HepG2 (cell line): ENCODE measurements around the gene FN1. TPM values are rescaled to one million over a fixed set of nuclear protein-coding genes. Genes with fewer than 3 reads are reported as not detected.

ENCODE experiments used
- FOXA3 ChIP-seq: IDR thresholded peaks from 2 replicates; pipeline ENCODE4 v1.6.1; 2016; ENCODE audit warnings: missing genetic modification reagents, missing compliant biosample characterization
- FUBP1 ChIP-seq: sonication (generic); formaldehyde crosslinking; IDR thresholded peaks from 2 replicates; pipeline ENCODE4 v1.5.1; 2020; ENCODE audit warnings: missing genetic modification reagents, mild to moderate bottlenecking, borderline replicate concordance
- KMT2A ChIP-seq: sonication (generic); formaldehyde crosslinking; IDR thresholded peaks from 2 replicates; pipeline ENCODE4 v1.4.0; 2020; ENCODE audit warnings: missing genetic modification reagents
- NKX3-1 ChIP-seq: sonication (generic); formaldehyde crosslinking; IDR thresholded peaks from 2 replicates; pipeline ENCODE4 v1.5.0; 2020; ENCODE audit warnings: missing genetic modification reagents
- PAF1 ChIP-seq: IDR thresholded peaks from 2 replicates; pipeline ENCODE4 v1.6.1; 2016; ENCODE audit warnings: missing genetic modification reagents, missing compliant biosample characterization
- PAX8 ChIP-seq: sonication (generic); formaldehyde crosslinking; IDR thresholded peaks from 2 replicates; pipeline ENCODE4 v1.8.0; 2022; ENCODE audit warnings: mild to moderate bottlenecking, missing genetic modification reagents, borderline replicate concordance
- POLR2AphosphoS5 ChIP-seq: IDR thresholded peaks from 2 replicates; pipeline ENCODE4 v1.6.1; 2012; ENCODE audit warnings: low read depth, low read length
- POLR2G ChIP-seq: fragments of 200-400 bp; formaldehyde crosslinking; IDR thresholded peaks from 2 replicates; pipeline ENCODE4 v1.6.1; 2018; ENCODE audit warnings: mild to moderate bottlenecking, low read depth, low read length, moderate library complexity
- RBM39 ChIP-seq: fragments of 200-400 bp; formaldehyde crosslinking; IDR thresholded peaks from one replicate; pipeline ENCODE4 v1.6.1; 2018; ENCODE audit warnings: antibody characterized with exemption, mild to moderate bottlenecking, low read depth, low read length; ENCODE audit not compliant: poor library complexity, severe bottlenecking
- SMARCE1 ChIP-seq: fragments of 450-650 bp; IDR thresholded peaks from 2 replicates; pipeline ENCODE4 v1.6.1; 2017; ENCODE audit warnings: borderline replicate concordance
- TBL1XR1 ChIP-seq: fragments of 150-350 bp; IDR thresholded peaks from 2 replicates; pipeline ENCODE4 v1.6.1; 2014; ENCODE audit warnings: borderline replicate concordance, low read length; ENCODE audit not compliant: partially characterized antibody
- ZBTB4 ChIP-seq: sonication (generic); formaldehyde crosslinking; IDR thresholded peaks from 2 replicates; pipeline ENCODE4 v1.4.0; 2020; ENCODE audit warnings: missing genetic modification reagents, mild to moderate bottlenecking, borderline replicate concordance
- ZNF362 ChIP-seq: sonication (generic); formaldehyde crosslinking; IDR thresholded peaks from 2 replicates; pipeline ENCODE4 v1.4.0; 2020; ENCODE audit warnings: missing genetic modification reagents, mild to moderate bottlenecking, borderline replicate concordance
- ZNF652 ChIP-seq: IDR thresholded peaks from 2 replicates; pipeline ENCODE4 v1.6.1; 2016; ENCODE audit warnings: low read depth, borderline replicate concordance
- ZNF674 ChIP-seq: sonication (generic); formaldehyde crosslinking; IDR thresholded peaks from 2 replicates; pipeline ENCODE4 v1.5.0; 2020; ENCODE audit warnings: low read depth, mild to moderate bottlenecking, missing genetic modification reagents
- ZNF768 ChIP-seq: sonication (generic); formaldehyde crosslinking; IDR thresholded peaks from 2 replicates; pipeline ENCODE4 v1.4.0; 2020; ENCODE audit warnings: missing genetic modification reagents
- ZSCAN20 ChIP-seq: sonication (generic); formaldehyde crosslinking; IDR thresholded peaks from 2 replicates; pipeline ENCODE4 v1.4.0; 2020; ENCODE audit warnings: missing genetic modification reagents, mild to moderate bottlenecking, borderline replicate concordance
- ZSCAN22 ChIP-seq: sonication (generic); formaldehyde crosslinking; IDR thresholded peaks from 2 replicates; pipeline ENCODE4 v1.4.0; 2020; ENCODE audit warnings: mild to moderate bottlenecking, missing genetic modification reagents
- polyA plus RNA-seq, 8 experiments: library from polyadenylated mRNA; depleted of rRNA in 3 of 8; stranded (reverse) in 7 of 8; unstranded in 1 of 8; fragments of >200 nt; fragmentation: Illumina TruSeq in 4 of 8; extraction: Trizol in 4 of 8; gene quantifications; 2 replicates each; pipeline versions ENCODE4 v1.2.1 to v1.2.3, GENCODE V29; 2011 to 2016; ENCODE audit warnings: low read depth in 4 of 8, missing spikeins in 1 of 8, mixed read lengths in 1 of 8; ENCODE audit not compliant: insufficient read depth in 1 of 8
- total RNA-seq, 5 experiments: library from RNA; depleted of rRNA; stranded (reverse); fragments of >200 nt; fragmentation: Illumina TruSeq; extraction: Trizol; gene quantifications; 2 replicates each; pipeline ENCODE4 v1.2.3, GENCODE V29; 2016; ENCODE audit warnings: low read depth in 1 of 5

FN1 gene
- total and polyA plus RNA-seq, 2 of the 13 experiments (the other 11 are each of a cell fraction or from before 2014, with no cell fraction given) = 1,847 to 6,471 TPM

- TF ChIP-seq FUBP1 (CRISPR knock-in tag) (0 out of 2 replicates have a peak, but pooled peaks have one; percentile 46), ZBTB4 (CRISPR knock-in tag) (peak; percentile 26; the same call in 1 of the 2 replicates), ZSCAN20 (no peak), POLR2AphosphoS5 (peak; percentile 56), ZNF362 (CRISPR knock-in tag) (no peak), KMT2A (CRISPR knock-in tag) (0 out of 2 replicates have a peak, but pooled peaks have one; percentile 25), SMARCE1 (no peak), ZNF674 (CRISPR knock-in tag) (no peak), ZNF652 (CRISPR knock-in tag) (no peak), FOXA3 (CRISPR knock-in tag) (no peak), ZNF768 (0 out of 2 replicates have a peak, but pooled peaks have one; percentile 24), POLR2G (peak; percentile 66), RBM39 (no peak), ZSCAN22 (CRISPR knock-in tag) (no peak), PAF1 (CRISPR knock-in tag) (peak; percentile 89), TBL1XR1 (no peak), PAX8 (CRISPR knock-in tag) (no peak), NKX3-1 (no peak)
Measured at GRCh38 chr2:215405722-215406581, 29.9 kb downstream of the FN1 start (continued).
